Loucy (cell line): ENCODE data around the gene FLRT2.

ENCODE experiments used
- EZH2phosphoT487 ChIP-seq: fragments of 200-600 bp; IDR thresholded peaks from 2 replicates; pipeline ENCODE4 v1.6.1; 2018; ENCODE audit warnings: antibody characterized with exemption, mild to moderate bottlenecking, moderate library complexity, borderline replicate concordance
- TF ChIP-seq, protein P1 (sequence below): fragments of 200-600 bp; sonication (generic); conservative IDR thresholded peaks from 2 replicates; pipeline ENCODE4 v1.5.1; 2014; ENCODE audit warnings: mild to moderate bottlenecking, antibody characterized with exemption, low read length

GRCh38 chr14:85487215-85487614, 42.7 kb upstream of the FLRT2 start:
- TF ChIP-seq, protein P1, sequence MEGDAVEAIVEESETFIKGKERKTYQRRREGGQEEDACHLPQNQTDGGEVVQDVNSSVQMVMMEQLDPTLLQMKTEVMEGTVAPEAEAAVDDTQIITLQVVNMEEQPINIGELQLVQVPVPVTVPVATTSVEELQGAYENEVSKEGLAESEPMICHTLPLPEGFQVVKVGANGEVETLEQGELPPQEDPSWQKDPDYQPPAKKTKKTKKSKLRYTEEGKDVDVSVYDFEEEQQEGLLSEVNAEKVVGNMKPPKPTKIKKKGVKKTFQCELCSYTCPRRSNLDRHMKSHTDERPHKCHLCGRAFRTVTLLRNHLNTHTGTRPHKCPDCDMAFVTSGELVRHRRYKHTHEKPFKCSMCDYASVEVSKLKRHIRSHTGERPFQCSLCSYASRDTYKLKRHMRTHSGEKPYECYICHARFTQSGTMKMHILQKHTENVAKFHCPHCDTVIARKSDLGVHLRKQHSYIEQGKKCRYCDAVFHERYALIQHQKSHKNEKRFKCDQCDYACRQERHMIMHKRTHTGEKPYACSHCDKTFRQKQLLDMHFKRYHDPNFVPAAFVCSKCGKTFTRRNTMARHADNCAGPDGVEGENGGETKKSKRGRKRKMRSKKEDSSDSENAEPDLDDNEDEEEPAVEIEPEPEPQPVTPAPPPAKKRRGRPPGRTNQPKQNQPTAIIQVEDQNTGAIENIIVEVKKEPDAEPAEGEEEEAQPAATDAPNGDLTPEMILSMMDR: no peak
- TF ChIP-seq EZH2phosphoT487: no peak
